GM12872 (cell line): Measurements from ENCODE around the gene SYNDIG1.

Experiments used
- CTCF ChIP-seq: IDR thresholded peaks from 3 replicates; pipeline ENCODE4 v1.5.1; 2011; ENCODE audit warnings: low read depth, mild to moderate bottlenecking, low read length, moderate library complexity; ENCODE audit not compliant: insufficient read depth

The SYNDIG1 gene

GRCh38 chr20:24704899-24705298 is 235.5 kb downstream of the SYNDIG1 start:
- no peak for TF ChIP-seq CTCF

- no peak for TF ChIP-seq CTCF
Observed at GRCh38 chr20:24705486-24705885, 236.1 kb downstream of the SYNDIG1 start.

- TF ChIP-seq CTCF: no peak
Observed at GRCh38 chr20:24708411-24709295, 239.2 kb downstream of the SYNDIG1 start.
